Measurements from ENCODE around the gene MNAT1.
"Not testable (repeated sequence)": the region's sequence is repeated elsewhere in the genome, so short reads cannot be mapped to it uniquely, and the experiment has no call there.

The MNAT1 gene

DNA sequence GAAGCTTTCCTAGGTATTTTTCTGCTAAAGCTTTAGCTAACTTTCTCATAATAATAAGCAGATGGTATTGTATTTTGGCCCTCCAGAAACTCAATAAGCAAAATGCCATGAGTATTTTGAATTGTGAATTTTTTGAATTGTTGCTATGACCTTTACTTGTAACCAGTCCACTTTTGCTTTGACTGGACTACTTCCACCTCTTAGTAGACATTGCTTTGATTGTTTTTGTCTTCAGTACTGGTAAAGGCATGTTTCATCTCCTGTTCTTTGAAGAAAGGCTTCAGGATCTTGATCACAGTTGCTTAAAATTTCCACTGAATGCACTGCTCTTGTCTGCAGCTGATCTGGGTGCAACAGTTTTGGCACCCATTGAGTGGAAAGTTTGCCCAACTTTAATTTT is 144.0 kb downstream of the MNAT1 start:
- no peak overlapping the region for H2AK5ac ChIP-seq (ENCODE audit: low read depth, low read length)
- H2BK5ac ChIP-seq (ENCODE audit: low read length) = no peak overlapping the region
- no peak overlapping the region for H3K14ac ChIP-seq (ENCODE audit: low read length)
- DNase-seq (ENCODE audit: low spot score) = no peak
- H3K4me3 ChIP-seq (ENCODE audit: low read length in 2 of 2) = no peak overlapping the region
- H3K23ac ChIP-seq (ENCODE audit: low read depth, low read length, poor library complexity) = no peak overlapping the region
- no peaks in the 10 kb centered on the region for H3K79me1 ChIP-seq (ENCODE audit: low read depth, low read length)
- no peak overlapping the region for H3K18ac ChIP-seq (ENCODE audit: low read length)
- H2BK15ac ChIP-seq (ENCODE audit: low read length) = no peak overlapping the region
- no peak overlapping the region for H3K9ac ChIP-seq (ENCODE audit: low read depth, low read length, poor library complexity)
- no peak overlapping the region for H4K8ac ChIP-seq (ENCODE audit: low read depth, low read length)
- H3K4ac ChIP-seq (ENCODE audit: low read length) = no peak overlapping the region
- H3K36me3 ChIP-seq (replicated peaks in 1 of 2; ENCODE audit: control insufficient read depth in 2 of 2, insufficient read depth in 2 of 2, low read length in 2 of 2) = peaks cover 0 to 23% of the 10 kb centered on the region in 2 donors
- H3K4me2 ChIP-seq (ENCODE audit: insufficient read depth, low read length, poor library complexity, severe bottlenecking) = no peak overlapping the region
- no peak overlapping the region for H2AFZ ChIP-seq (ENCODE audit: low read length)
- no peak overlapping the region for H2BK120ac ChIP-seq (ENCODE audit: low read depth, low read length)
- H3K27me3 ChIP-seq (ENCODE audit: control insufficient read depth in 3 of 3, insufficient read depth in 3 of 3, low read depth in 1 of 3, low read length in 3 of 3) = no peaks in the 10 kb centered on the region
- H2BK12ac ChIP-seq (ENCODE audit: low read length) = no peak overlapping the region
- H4K91ac ChIP-seq (ENCODE audit: low read depth, low read length, poor library complexity) = no peak overlapping the region
- no peaks in the 10 kb centered on the region for H3K4me1 ChIP-seq (ENCODE audit: control insufficient read depth in 2 of 2, insufficient read depth in 1 of 2, low read depth in 1 of 2, low read length in 2 of 2)
- no peak overlapping the region for H3K27ac ChIP-seq (replicated peaks; ENCODE audit: low read length)
- peaks cover 0 to 9% of the 10 kb centered on the region in 2 donors for H3K9me3 ChIP-seq (replicated peaks in 1 of 2; ENCODE audit: control insufficient read depth in 2 of 2, insufficient read depth in 1 of 2, low read depth in 1 of 2, low read length in 2 of 2)

DNA sequence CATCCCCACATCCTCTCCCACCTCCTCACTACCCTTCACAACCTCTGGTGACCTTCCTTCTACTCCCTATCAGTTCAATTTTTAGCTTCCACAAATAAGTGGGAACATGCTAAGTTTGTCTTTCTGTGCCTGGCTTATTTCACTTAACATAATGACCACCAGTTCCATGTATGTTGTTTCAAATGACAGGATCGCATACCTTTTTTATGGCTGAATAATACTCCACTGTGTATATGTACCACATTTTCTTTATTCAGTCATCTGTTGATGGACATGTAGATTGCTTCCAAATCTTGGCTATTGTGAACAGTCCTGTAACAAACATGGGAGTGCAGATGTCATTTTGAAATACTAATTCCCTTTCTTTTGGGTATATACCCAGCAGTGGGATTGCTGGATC is 147.7 kb downstream of the MNAT1 start:
- Histone ChIP-seq H2BK120ac (ENCODE audit: low read depth, low read length) (no peak overlapping the region), H4K8ac (ENCODE audit: low read depth, low read length) (no peak overlapping the region)

DNA sequence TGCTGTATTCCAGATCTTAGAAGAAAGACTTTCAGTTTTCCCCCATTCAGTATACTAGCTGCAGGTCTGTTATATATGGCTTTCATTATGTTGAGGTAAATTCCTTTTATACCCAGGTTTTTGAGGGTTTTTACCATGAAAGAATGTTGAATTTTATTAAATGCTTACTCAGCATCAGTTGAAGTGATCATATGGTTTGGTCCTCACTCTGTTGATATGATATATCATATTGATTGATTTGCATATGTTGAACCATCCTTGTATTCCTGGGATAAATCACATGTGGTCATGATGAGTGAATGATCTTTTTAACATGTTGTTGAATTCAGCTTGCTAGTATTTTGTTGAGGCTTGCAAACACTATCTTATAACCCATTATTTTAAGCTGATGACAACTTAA is 149.6 kb downstream of the MNAT1 start:
- Histone ChIP-seq H2AK5ac (ENCODE audit: low read depth, low read length) (no peak overlapping the region), H3K23ac (ENCODE audit: low read depth, low read length, poor library complexity) (no peak overlapping the region), H2BK15ac (ENCODE audit: low read length) (no peak overlapping the region), H2BK5ac (ENCODE audit: low read length) (no peak overlapping the region), H3K4me3 (ENCODE audit: low read length in 2 of 2) (no peak overlapping the region), H3K4ac (ENCODE audit: low read length) (no peak overlapping the region), H4K8ac (ENCODE audit: low read depth, low read length) (no peak overlapping the region), H3K14ac (ENCODE audit: low read length) (no peak overlapping the region), H3K4me1 (ENCODE audit: control insufficient read depth in 2 of 2, insufficient read depth in 1 of 2, low read depth in 1 of 2, low read length in 2 of 2) (no peaks in the 10 kb centered on the region), H3K27ac (replicated peaks; ENCODE audit: low read length) (no peak overlapping the region), H3K4me2 (ENCODE audit: insufficient read depth, low read length, poor library complexity, severe bottlenecking) (no peak overlapping the region), H3K79me1 (ENCODE audit: low read depth, low read length) (no peaks in the 10 kb centered on the region), H2AFZ (ENCODE audit: low read length) (no peak overlapping the region), H2BK12ac (ENCODE audit: low read length) (no peak overlapping the region), H3K36me3 (replicated peaks in 1 of 2; ENCODE audit: control insufficient read depth in 2 of 2, insufficient read depth in 2 of 2, low read length in 2 of 2) (peaks cover 0 to 23% of the 10 kb centered on the region in 2 donors), H3K27me3 (ENCODE audit: control insufficient read depth in 3 of 3, insufficient read depth in 3 of 3, low read depth in 1 of 3, low read length in 3 of 3) (no peaks in the 10 kb centered on the region), H3K18ac (ENCODE audit: low read length) (no peak overlapping the region), H2BK120ac (ENCODE audit: low read depth, low read length) (no peak overlapping the region), H3K9me3 (replicated peaks in 1 of 2; ENCODE audit: control insufficient read depth in 2 of 2, insufficient read depth in 1 of 2, low read depth in 1 of 2, low read length in 2 of 2) (peaks cover 0 to 15% of the 10 kb centered on the region in 2 donors), H3K9ac (ENCODE audit: low read depth, low read length, poor library complexity) (no peak overlapping the region), H4K91ac (ENCODE audit: low read depth, low read length, poor library complexity) (no peak overlapping the region)
- no peak for DNase-seq (ENCODE audit: low spot score)

More for the DNA sequence above, 147.7 kb downstream of the MNAT1 start:
- Histone ChIP-seq H2BK15ac (ENCODE audit: low read length) (no peak overlapping the region), H2AFZ (ENCODE audit: low read length) (no peak overlapping the region), H3K4me3 (ENCODE audit: low read length in 2 of 2) (no peak overlapping the region), H3K79me1 (ENCODE audit: low read depth, low read length) (no peaks in the 10 kb centered on the region), H3K9me3 (replicated peaks in 1 of 2; ENCODE audit: control insufficient read depth in 2 of 2, insufficient read depth in 1 of 2, low read depth in 1 of 2, low read length in 2 of 2) (peaks cover 0 to 15% of the 10 kb centered on the region in 2 donors), H3K4me2 (ENCODE audit: insufficient read depth, low read length, poor library complexity, severe bottlenecking) (no peak overlapping the region), H2AK5ac (ENCODE audit: low read depth, low read length) (no peak overlapping the region), H3K27me3 (ENCODE audit: control insufficient read depth in 3 of 3, insufficient read depth in 3 of 3, low read depth in 1 of 3, low read length in 3 of 3) (no peaks in the 10 kb centered on the region), H3K27ac (replicated peaks; ENCODE audit: low read length) (no peak overlapping the region), H3K14ac (ENCODE audit: low read length) (no peak overlapping the region), H3K4me1 (ENCODE audit: control insufficient read depth in 2 of 2, insufficient read depth in 1 of 2, low read depth in 1 of 2, low read length in 2 of 2) (no peaks in the 10 kb centered on the region), H3K23ac (ENCODE audit: low read depth, low read length, poor library complexity) (no peak overlapping the region), H3K4ac (ENCODE audit: low read length) (no peak overlapping the region), H3K36me3 (replicated peaks in 1 of 2; ENCODE audit: control insufficient read depth in 2 of 2, insufficient read depth in 2 of 2, low read length in 2 of 2) (peaks cover 0 to 23% of the 10 kb centered on the region in 2 donors), H2BK12ac (ENCODE audit: low read length) (no peak overlapping the region), H3K9ac (ENCODE audit: low read depth, low read length, poor library complexity) (no peak overlapping the region), H3K18ac (ENCODE audit: low read length) (no peak overlapping the region), H2BK5ac (ENCODE audit: low read length) (no peak overlapping the region), H4K91ac (ENCODE audit: low read depth, low read length, poor library complexity) (no peak overlapping the region)
- no peak for DNase-seq (ENCODE audit: low spot score)
- no CpG with 5 or more reads among the region's 1 CpG for WGBS, 2 donors (ENCODE audit: extremely low coverage in 2 of 2, insufficient read length in 2 of 2, insufficient replicate concordance in 1 of 2)

DNA sequence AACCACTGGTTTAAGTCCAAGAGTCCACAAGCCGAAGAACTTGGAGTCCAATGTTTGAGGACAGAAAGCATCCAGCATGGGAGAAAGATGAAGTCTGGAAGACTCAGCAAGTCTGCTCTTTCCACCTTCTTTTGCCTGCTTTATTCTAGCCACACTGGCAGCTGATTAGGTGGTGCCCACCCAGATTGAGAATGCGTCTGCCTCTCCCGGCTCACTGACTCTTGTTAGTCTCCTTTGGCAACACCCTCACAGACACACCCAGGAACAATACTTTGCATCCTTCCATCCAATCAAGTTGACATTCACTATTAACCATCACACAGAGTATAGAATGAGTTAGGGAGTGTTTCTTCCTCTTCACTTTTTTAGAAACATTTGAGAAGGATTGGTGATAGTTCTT is 156.1 kb downstream of the MNAT1 start:
- H3K9ac ChIP-seq (ENCODE audit: low read depth, low read length, poor library complexity); H3K18ac ChIP-seq (ENCODE audit: low read length); H2BK12ac ChIP-seq (ENCODE audit: low read length); H3K4me2 ChIP-seq (ENCODE audit: insufficient read depth, low read length, poor library complexity, severe bottlenecking); H2BK15ac ChIP-seq (ENCODE audit: low read length); H3K14ac ChIP-seq (ENCODE audit: low read length); H4K91ac ChIP-seq (ENCODE audit: low read depth, low read length, poor library complexity); H3K9me3 ChIP-seq (replicated peaks in 1 of 2; ENCODE audit: control insufficient read depth in 2 of 2, insufficient read depth in 1 of 2, low read depth in 1 of 2, low read length in 2 of 2); H3K4ac ChIP-seq (ENCODE audit: low read length); H3K36me3 ChIP-seq (replicated peaks in 1 of 2; ENCODE audit: control insufficient read depth in 2 of 2, insufficient read depth in 2 of 2, low read length in 2 of 2); H3K27ac ChIP-seq (replicated peaks; ENCODE audit: low read length); H2BK120ac ChIP-seq (ENCODE audit: low read depth, low read length); DNase-seq (ENCODE audit: low spot score); H3K4me1 ChIP-seq (ENCODE audit: control insufficient read depth in 2 of 2, insufficient read depth in 1 of 2, low read depth in 1 of 2, low read length in 2 of 2); H3K79me1 ChIP-seq (ENCODE audit: low read depth, low read length); H2BK5ac ChIP-seq (ENCODE audit: low read length); H2AFZ ChIP-seq (ENCODE audit: low read length); H3K27me3 ChIP-seq (ENCODE audit: control insufficient read depth in 3 of 3, insufficient read depth in 3 of 3, low read depth in 1 of 3, low read length in 3 of 3); H2AK5ac ChIP-seq (ENCODE audit: low read depth, low read length); H3K23ac ChIP-seq (ENCODE audit: low read depth, low read length, poor library complexity); H3K4me3 ChIP-seq (ENCODE audit: low read length in 2 of 2); H4K8ac ChIP-seq (ENCODE audit: low read depth, low read length): not testable (repeated sequence)
- no CpG with 5 or more reads among the region's 3 CpGs for WGBS, 2 donors (ENCODE audit: extremely low coverage in 2 of 2, insufficient read length in 2 of 2, insufficient replicate concordance in 1 of 2)
